ENCODE data around the gene SSTR5.

Gene SSTR5

GRCh38 chr16:1054660-1055556, 17.6 kb upstream of the SSTR5 start:
- DNase-seq (ENCODE audit: low read depth), result peak; percentile 31

- DNase-seq (ENCODE audit: low read depth), result no peak
These were observed 17.0 kb upstream of the SSTR5 start for GRCh38 chr16:1055557-1055924.

GRCh38 chr16:1056196-1056595, 16.4 kb upstream of the SSTR5 start:
- DNase-seq (ENCODE audit: low read depth), result no peak

- DNase-seq (ENCODE audit: low read depth), result peak; percentile 7
These were observed 15.2 kb upstream of the SSTR5 start for GRCh38 chr16:1057252-1057932.

GRCh38 chr16:1058216-1058615, 14.3 kb upstream of the SSTR5 start:
- no peak for DNase-seq (ENCODE audit: low read depth)

GRCh38 chr16:1059310-1059709, 13.2 kb upstream of the SSTR5 start:
- DNase-seq (ENCODE audit: low read depth), result no peak

- DNase-seq (ENCODE audit: low read depth), result no peak
These were observed 11.9 kb upstream of the SSTR5 start for GRCh38 chr16:1060416-1061340.

- DNase-seq (ENCODE audit: low read depth), result no peak
These were observed 10.6 kb upstream of the SSTR5 start for GRCh38 chr16:1061769-1062505.

GRCh38 chr16:1062895-1063294, 9.7 kb upstream of the SSTR5 start:
- DNase-seq (ENCODE audit: low read depth), result no peak

- no peak for DNase-seq (ENCODE audit: low read depth)
These were observed 8.8 kb upstream of the SSTR5 start for GRCh38 chr16:1063728-1064127.

- DNase-seq (ENCODE audit: low read depth), result no peak
These were observed 6.9 kb upstream of the SSTR5 start for GRCh38 chr16:1065469-1066128.

GRCh38 chr16:1066584-1067172, 5.9 kb upstream of the SSTR5 start:
- DNase-seq (ENCODE audit: low read depth), result no peak

- no peak for DNase-seq (ENCODE audit: low read depth)
These were observed 4.9 kb upstream of the SSTR5 start for GRCh38 chr16:1067629-1068028.

GRCh38 chr16:1068451-1068850, 4.1 kb upstream of the SSTR5 start:
- DNase-seq (ENCODE audit: low read depth), result no peak

GRCh38 chr16:1069154-1069553, 3.4 kb upstream of the SSTR5 start:
- DNase-seq (ENCODE audit: low read depth), result no peak

GRCh38 chr16:1070084-1070863, 2.3 kb upstream of the SSTR5 start:
- no peak for DNase-seq (ENCODE audit: low read depth)

- DNase-seq (ENCODE audit: low read depth), result no peak
These were observed 1.6 kb upstream of the SSTR5 start for GRCh38 chr16:1070864-1071408.

- no peak for DNase-seq (ENCODE audit: low read depth)
These were observed 854 bp upstream of the SSTR5 start for GRCh38 chr16:1071561-1072225.

- no peak for DNase-seq (ENCODE audit: low read depth)
These were observed 663 bp downstream of the SSTR5 start for GRCh38 chr16:1073262-1073558.
